MCF 10A (cell line): ENCODE measurements around the gene PFN3. TPM values are rescaled to one million over a fixed set of nuclear protein-coding genes. Genes with fewer than 3 reads are reported as not detected.

ENCODE experiments used
- BruUV-seq: library from RNA; stranded (reverse); fragments of 400-500 nt; replicated peaks from 2 replicates; lab custom pipeline; 2021; lab: Mats Ljungman, UMichigan
- CTCF ChIA-PET: fragments of 300-600 bp; sonication (Branson Sonifier 250); formaldehyde crosslinking; extraction: SDS; loops from one replicate; lab custom pipeline; 2021; ENCODE audit warnings: antibody characterized with exemption, inconsistent platforms; lab: Yijun Ruan, JAX
- POLR2A ChIA-PET: fragments of 300-600, 350-650 bp; sonication (Branson Sonifier 250); formaldehyde crosslinking; extraction: SDS; loops from one replicate; lab custom pipeline; 2020; ENCODE audit warnings: antibody characterized with exemption, inconsistent platforms; lab: Yijun Ruan, JAX
- DNase-seq: peaks from one replicate; pipeline ENCODE4 v3.0.0-alpha.2; 2018; ENCODE audit not compliant: unreplicated experiment
- H3K27ac Mint-ChIP-seq: one replicate; pipeline ENCODE4 v1.8.0; 2022; ENCODE audit warnings: mild to moderate bottlenecking, low read depth, mixed read lengths; ENCODE audit not compliant: unreplicated experiment
- H3K27me3 Mint-ChIP-seq: one replicate; pipeline ENCODE4 v1.8.0; 2022; ENCODE audit warnings: mixed read lengths; ENCODE audit not compliant: insufficient read depth, unreplicated experiment
- H3K36me3 Mint-ChIP-seq: one replicate; pipeline ENCODE4 v1.8.0; 2022; ENCODE audit warnings: mild to moderate bottlenecking, moderate library complexity, mixed read lengths; ENCODE audit not compliant: insufficient read depth, unreplicated experiment
- H3K4me1 Mint-ChIP-seq: one replicate; pipeline ENCODE4 v1.8.0; 2022; ENCODE audit warnings: mixed read lengths; ENCODE audit not compliant: insufficient read depth, unreplicated experiment
- H3K4me3 Mint-ChIP-seq: one replicate; pipeline ENCODE4 v1.8.0; 2022; ENCODE audit warnings: mild to moderate bottlenecking, moderate library complexity, mixed read lengths; ENCODE audit not compliant: unreplicated experiment
- H3K9me3 Mint-ChIP-seq: one replicate; pipeline ENCODE4 v1.8.0; 2022; ENCODE audit warnings: mixed read lengths; ENCODE audit not compliant: unreplicated experiment
- CTCF ChIP-seq: fragments of 200-600 bp; IDR thresholded peaks from one replicate; pipeline ENCODE4 v1.8.0; 2022; ENCODE audit warnings: antibody characterized with exemption, mild to moderate bottlenecking; ENCODE audit not compliant: unreplicated experiment
- intact Hi-C: fragments of 100-400 bp; cut with micrococcal nuclease; formaldehyde crosslinking; loops from 2 replicates; pipeline ENCODE4 v1.14.1; 2022
- total RNA-seq: library from RNA; stranded (reverse); gene quantifications from 2 replicates; pipeline ENCODE4 v1.2.3, GENCODE V29; 2022

The PFN3 gene
- total RNA-seq, 1 experiment from 2014 or later: not detected

- intact Hi-C loops: loop anchor here (1.0 kb wide), 6 partner anchors 12 to 111 kb away; partner anchors contain the start of genes GRK6 and PDLIM7
- ChIA-PET POLR2A (interaction anchor here (0.6 to 5.7 kb wide), 22 partner anchors 12 to 156 kb away, joined by 3 to 137 read pairs (median 6); partner anchors contain the start of genes GRK6, LMAN2 and PDLIM7), CTCF (interaction anchor here (0.6 to 7.8 kb wide), 52 partner anchors 8 to 765 kb away, joined by 3 to 263 read pairs (median 5); partner anchors contain the start of genes DDX41, F12, GRK6 and LMAN2)
- no TSS peak for BruUV-seq
- peak overlapping the region; percentile 49 for H3K4me3 Mint-ChIP-seq
- H3K36me3 Mint-ChIP-seq: no peaks in the 10 kb centered on the region
- DNase-seq: peak; percentile 91
- H3K4me1 Mint-ChIP-seq: peaks cover 33% of the 10 kb centered on the region
- TF ChIP-seq CTCF: peak; percentile 99
- peak overlapping the region; percentile 76 for H3K27ac Mint-ChIP-seq
- H3K27me3 Mint-ChIP-seq: no peaks in the 10 kb centered on the region
- no peaks in the 10 kb centered on the region for H3K9me3 Mint-ChIP-seq
Observed at GRCh38 chr5:177390363-177391300, 9.8 kb downstream of the PFN3 start.

GRCh38 chr5:177389241-177390169 is 11.0 kb downstream of the PFN3 start:
- POLR2A ChIA-PET: interaction anchor here (0.6 to 5.7 kb wide), 29 partner anchors 11 to 276 kb away, joined by 3 to 137 read pairs (median 5); partner anchors contain the start of genes DDX41, GRK6, LMAN2 and PDLIM7
- no peak for TF ChIP-seq CTCF
- no TSS peak for BruUV-seq
- Mint-ChIP-seq H3K36me3 (no peaks in the 10 kb centered on the region), H3K27ac (peak overlapping the region; percentile 12), H3K4me1 (peaks cover 33% of the 10 kb centered on the region), H3K4me3 (peak overlapping the region; percentile 49), H3K27me3 (no peaks in the 10 kb centered on the region), H3K9me3 (no peaks in the 10 kb centered on the region)
- DNase-seq: peak; percentile 96
- CTCF ChIA-PET: interaction anchor here (0.5 to 7.8 kb wide), 49 partner anchors 9 to 1583 kb away, joined by 3 to 263 read pairs (median 5); partner anchors contain the start of genes F12, GRK6, LMAN2 and PDLIM7
- intact Hi-C loops: loop anchor here (1.0 kb wide), 6 partner anchors 13 to 112 kb away; partner anchors contain the start of genes GRK6 and PDLIM7

GRCh38 chr5:177388521-177389052 is 11.9 kb downstream of the PFN3 start:
- BruUV-seq: no TSS peak
- TF ChIP-seq CTCF: no peak
- DNase-seq: peak; percentile 71
- H3K4me1 Mint-ChIP-seq: peaks cover 33% of the 10 kb centered on the region
- H3K36me3 Mint-ChIP-seq: no peaks in the 10 kb centered on the region
- intact Hi-C loops: no loop called here
- H3K27me3 Mint-ChIP-seq: peaks cover 8% of the 10 kb centered on the region
- no peaks in the 10 kb centered on the region for H3K9me3 Mint-ChIP-seq
- H3K4me3 Mint-ChIP-seq: no peak overlapping the region
- POLR2A ChIA-PET: interaction anchor here (0.5 to 5.7 kb wide), 20 partner anchors 10 to 394 kb away, joined by 3 to 137 read pairs (median 6); partner anchors contain the start of genes GRK6, LMAN2, PDLIM7 and RGS14
- CTCF ChIA-PET: interaction anchor here (0.6 to 7.8 kb wide), 20 partner anchors 10 to 816 kb away, joined by 3 to 263 read pairs (median 7); partner anchors contain the start of genes LMAN2, PDLIM7, PFN3 and PRR7
- no peak overlapping the region for H3K27ac Mint-ChIP-seq
